ENCODE results near the gene HDAC5.

Gene HDAC5

GRCh38 chr17:44170135-44170498, 46.7 kb upstream of the HDAC5 start:
- Histone ChIP-seq H3K4me3 (ENCODE audit: low read length, poor library complexity, severe bottlenecking) (no peak overlapping the region), H3K79me2 (ENCODE audit: insufficient read depth, low read length) (no peaks in the 10 kb centered on the region), H3K4me2 (ENCODE audit: low read depth, low read length, poor library complexity, severe bottlenecking) (no peak overlapping the region), H3K27me3 (ENCODE audit: insufficient read depth, low read length, poor library complexity, severe bottlenecking) (no peaks in the 10 kb centered on the region), H2AFZ (ENCODE audit: low read length) (no peak overlapping the region), H3K9ac (ENCODE audit: low read depth, low read length, poor library complexity, severe bottlenecking) (no peak overlapping the region), H3K4me1 (ENCODE audit: insufficient read depth, low read length, poor library complexity, severe bottlenecking) (peaks cover 3% of the 10 kb centered on the region), H3F3A (ENCODE audit: low read depth) (no peaks in the 10 kb centered on the region), H4K20me1 (ENCODE audit: insufficient read depth, low read length, poor library complexity, severe bottlenecking) (no peaks in the 10 kb centered on the region), H3K9me3 (ENCODE audit: insufficient read depth, low read depth, low read length) (no peaks in the 10 kb centered on the region), H3K36me3 (ENCODE audit: insufficient read depth, low read length) (no peaks in the 10 kb centered on the region), H3K9me2 (replicated peaks; ENCODE audit: low read depth, low read length) (no peaks in the 10 kb centered on the region)
- no peak for TF ChIP-seq EZH2phosphoT487 (IDR thresholded peaks at IDR 0.05; ENCODE audit: borderline replicate concordance)
- TF ChIP-seq, protein P1, sequence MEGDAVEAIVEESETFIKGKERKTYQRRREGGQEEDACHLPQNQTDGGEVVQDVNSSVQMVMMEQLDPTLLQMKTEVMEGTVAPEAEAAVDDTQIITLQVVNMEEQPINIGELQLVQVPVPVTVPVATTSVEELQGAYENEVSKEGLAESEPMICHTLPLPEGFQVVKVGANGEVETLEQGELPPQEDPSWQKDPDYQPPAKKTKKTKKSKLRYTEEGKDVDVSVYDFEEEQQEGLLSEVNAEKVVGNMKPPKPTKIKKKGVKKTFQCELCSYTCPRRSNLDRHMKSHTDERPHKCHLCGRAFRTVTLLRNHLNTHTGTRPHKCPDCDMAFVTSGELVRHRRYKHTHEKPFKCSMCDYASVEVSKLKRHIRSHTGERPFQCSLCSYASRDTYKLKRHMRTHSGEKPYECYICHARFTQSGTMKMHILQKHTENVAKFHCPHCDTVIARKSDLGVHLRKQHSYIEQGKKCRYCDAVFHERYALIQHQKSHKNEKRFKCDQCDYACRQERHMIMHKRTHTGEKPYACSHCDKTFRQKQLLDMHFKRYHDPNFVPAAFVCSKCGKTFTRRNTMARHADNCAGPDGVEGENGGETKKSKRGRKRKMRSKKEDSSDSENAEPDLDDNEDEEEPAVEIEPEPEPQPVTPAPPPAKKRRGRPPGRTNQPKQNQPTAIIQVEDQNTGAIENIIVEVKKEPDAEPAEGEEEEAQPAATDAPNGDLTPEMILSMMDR (conservative IDR thresholded peaks at IDR 0.05; ENCODE audit: low read length), result no peak

DNA sequence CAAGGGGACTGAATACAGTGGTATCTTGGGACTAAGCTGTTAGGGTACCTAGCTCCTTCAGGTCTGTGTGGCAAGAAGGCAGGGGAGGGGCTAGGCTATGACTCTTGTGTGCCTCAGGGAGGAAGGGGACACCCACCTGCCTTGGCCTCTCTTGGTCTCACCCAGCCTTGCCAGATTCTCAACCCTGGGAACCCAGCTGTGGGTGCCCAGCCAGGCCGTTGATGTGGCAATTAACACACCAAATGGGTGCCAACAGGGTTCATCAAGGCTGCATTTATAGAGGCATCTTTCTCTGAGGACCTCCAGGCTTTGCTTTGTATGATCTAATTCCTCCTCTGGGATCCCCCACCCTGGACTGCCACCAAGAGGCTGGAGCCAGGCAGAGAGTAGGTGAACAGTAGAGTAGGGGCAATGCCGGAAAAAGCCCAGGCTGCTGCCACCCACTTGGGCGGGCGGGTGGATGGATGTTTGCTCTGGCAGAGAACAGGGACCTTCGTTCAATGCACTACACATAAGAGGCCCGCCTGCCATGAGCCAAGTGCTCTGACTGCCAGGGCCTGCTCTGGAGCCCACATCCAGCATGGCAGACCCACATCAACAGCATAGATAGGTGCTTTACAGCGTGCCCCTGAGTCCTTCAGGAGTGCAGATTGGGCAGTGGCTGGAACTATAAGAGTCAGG, 43.9 kb upstream of the HDAC5 start:
- no peak for TF ChIP-seq EZH2phosphoT487 (IDR thresholded peaks at IDR 0.05; ENCODE audit: borderline replicate concordance)
- TF ChIP-seq, protein P1 (conservative IDR thresholded peaks at IDR 0.05; ENCODE audit: low read length), result no peak
- Histone ChIP-seq H3K79me2 (ENCODE audit: insufficient read depth, low read length) (no peaks in the 10 kb centered on the region), H2AFZ (ENCODE audit: low read length) (no peak overlapping the region), H3K9me2 (replicated peaks; ENCODE audit: low read depth, low read length) (no peaks in the 10 kb centered on the region), H3K36me3 (ENCODE audit: insufficient read depth, low read length) (no peaks in the 10 kb centered on the region), H3K9me3 (ENCODE audit: insufficient read depth, low read depth, low read length) (no peaks in the 10 kb centered on the region), H3K27me3 (ENCODE audit: insufficient read depth, low read length, poor library complexity, severe bottlenecking) (no peaks in the 10 kb centered on the region), H4K20me1 (ENCODE audit: insufficient read depth, low read length, poor library complexity, severe bottlenecking) (no peaks in the 10 kb centered on the region), H3K4me3 (ENCODE audit: low read length, poor library complexity, severe bottlenecking) (no peak overlapping the region), H3F3A (ENCODE audit: low read depth) (no peaks in the 10 kb centered on the region), H3K9ac (ENCODE audit: low read depth, low read length, poor library complexity, severe bottlenecking) (no peak overlapping the region), H3K4me2 (ENCODE audit: low read depth, low read length, poor library complexity, severe bottlenecking) (no peak overlapping the region), H3K4me1 (ENCODE audit: insufficient read depth, low read length, poor library complexity, severe bottlenecking) (peaks cover 3% of the 10 kb centered on the region)

- no peaks in the 10 kb centered on the region for H3K79me2 ChIP-seq (ENCODE audit: insufficient read depth, low read length)
- TF ChIP-seq, protein P1 (conservative IDR thresholded peaks at IDR 0.05; ENCODE audit: low read length), result no peak
- no peak for TF ChIP-seq EZH2phosphoT487 (IDR thresholded peaks at IDR 0.05; ENCODE audit: borderline replicate concordance)
- peaks cover 11% of the 10 kb centered on the region; the same call in 1 of the 2 replicates for H3K36me3 ChIP-seq (ENCODE audit: insufficient read depth, low read length)
- no peaks in the 10 kb centered on the region for H4K20me1 ChIP-seq (ENCODE audit: insufficient read depth, low read length, poor library complexity, severe bottlenecking)
- H3F3A ChIP-seq (ENCODE audit: low read depth), result no peaks in the 10 kb centered on the region
- H3K4me2 ChIP-seq (ENCODE audit: low read depth, low read length, poor library complexity, severe bottlenecking), result no peak overlapping the region
- no peak overlapping the region for H3K4me3 ChIP-seq (ENCODE audit: low read length, poor library complexity, severe bottlenecking)
- no peaks in the 10 kb centered on the region for H3K9me3 ChIP-seq (ENCODE audit: insufficient read depth, low read depth, low read length)
- no peaks in the 10 kb centered on the region for H3K9me2 ChIP-seq (replicated peaks; ENCODE audit: low read depth, low read length)
- no peaks in the 10 kb centered on the region for H3K27me3 ChIP-seq (ENCODE audit: insufficient read depth, low read length, poor library complexity, severe bottlenecking)
- H2AFZ ChIP-seq (ENCODE audit: low read length), result no peak overlapping the region
- peaks cover 3% of the 10 kb centered on the region for H3K4me1 ChIP-seq (ENCODE audit: insufficient read depth, low read length, poor library complexity, severe bottlenecking)
- no peak overlapping the region for H3K9ac ChIP-seq (ENCODE audit: low read depth, low read length, poor library complexity, severe bottlenecking)
Observed at GRCh38 chr17:44164476-44164875, 41.0 kb upstream of the HDAC5 start.

All from Loucy (cell line).